Sigmoid colon (tissue), 4 donors: Measurements from ENCODE around the gene ZFP92.

Experiments used
- CTCF ChIP-seq, 4 experiments: fragments of 450-650 bp in 3 of 4; fragments of 200-600 bp in 1 of 4; IDR thresholded peaks; one replicate each; pipeline ENCODE4 v1.5.1; 2016 to 2019; ENCODE audit warnings: antibody characterized with exemption in 4 of 4, mild to moderate bottlenecking in 3 of 4, moderate library complexity in 2 of 4
- EP300 ChIP-seq, 4 donors: sonication (generic); formaldehyde crosslinking; IDR thresholded peaks; one replicate each; pipeline ENCODE4 v1.6.1; 2017; ENCODE audit warnings: antibody characterized with exemption in 4 of 4
- POLR2A ChIP-seq, 2 donors: fragments of 450-650 bp; IDR thresholded peaks; one replicate each; pipeline ENCODE4 v1.6.1; 2016; ENCODE audit warnings: antibody characterized with exemption in 2 of 2, mild to moderate bottlenecking in 2 of 2, moderate library complexity in 2 of 2

GRCh38 chrX:153366878-153367538 lies 44.3 kb upstream of the ZFP92 start:
- TF ChIP-seq EP300 (IDR thresholded peaks at IDR 0.05) (no peak), CTCF (IDR thresholded peaks at IDR 0.05) (no peak), POLR2A (IDR thresholded peaks at IDR 0.05) (no peak)
